Left cardiac atrium (tissue), 4 donors: Measurements from ENCODE around the gene RAB38. TPM values are rescaled to one million over a fixed set of nuclear protein-coding genes. Genes with fewer than 3 reads are reported as not detected.

Experiments
- ATAC-seq, 2 donors: fragments of 200-7000 bp; cut with Tn5 transposase; one replicate each; pipeline ENCODE4 v1.9.1; 2020; ENCODE audit warnings: mild to moderate bottlenecking in 2 of 2, moderate library complexity in 2 of 2
- DNase-seq: peaks from one replicate; pipeline ENCODE4 v3.0.0-alpha.2; 2020
- intact Hi-C, 2 donors: fragments of 100-400 bp; cut with DNase I; formaldehyde crosslinking; loops; one replicate each; pipeline versions ENCODE4 v1.14.1 to v1.15.1; 2022 to 2023
- total RNA-seq, 2 donors: library from RNA; stranded (reverse); fragmentation: NEBNext Ultra II Directional; extraction: Animal tissue kit (Norgen Biotek cat#: 25700); gene quantifications; one replicate each; pipeline ENCODE4 v1.2.1, GENCODE V29; 2021
- donor health status: DM: no; HTN: yes; CAD: no.
- donor health status: DM: no; HTN: yes; CAD: no; lungs with severe emphysema.
- donor health status: DM: yes; HTN: yes; CAD: no.
- donor health status: Dilated cardiomyopathy.

Gene RAB38
- total RNA-seq, 2 donors from 2014 or later, result 1.1 to 2.2 TPM

- no peak for ATAC-seq
- intact Hi-C loops, result no loop called here
- DNase-seq, result no peak
Observed at GRCh38 chr11:88114486-88115045, 60.7 kb downstream of the RAB38 start.

GRCh38 chr11:88106666-88107065 is 68.6 kb downstream of the RAB38 start:
- ATAC-seq, result no peak
- intact Hi-C loops, result no loop called here
- DNase-seq, result no peak

- intact Hi-C loops, result no loop called here
- ATAC-seq (no peak), DNase-seq (no peak)
Observed at GRCh38 chr11:88105951-88106350, 69.3 kb downstream of the RAB38 start.

GRCh38 chr11:88105526-88105925 is 69.7 kb downstream of the RAB38 start:
- DNase-seq, result no peak
- intact Hi-C loops, result no loop called here
- ATAC-seq, result no peak

GRCh38 chr11:88104408-88104807 is 70.8 kb downstream of the RAB38 start:
- no peak for DNase-seq
- intact Hi-C loops, result no loop called here
- no peak for ATAC-seq

GRCh38 chr11:88103337-88104206 is 71.7 kb downstream of the RAB38 start:
- intact Hi-C loops, result no loop called here
- DNase-seq, result no peak
- ATAC-seq, result no peak

GRCh38 chr11:88102598-88102934 is 72.7 kb downstream of the RAB38 start:
- DNase-seq (no peak), ATAC-seq (peak in 1 of 2 donors; percentile 41)
- intact Hi-C loops, result no loop called here

- no peak for DNase-seq
- no peak for ATAC-seq
- intact Hi-C loops, result no loop called here
Observed at GRCh38 chr11:88101881-88102597, 73.2 kb downstream of the RAB38 start.

GRCh38 chr11:88100151-88100550 is 75.1 kb downstream of the RAB38 start:
- intact Hi-C loops, result no loop called here
- DNase-seq, result no peak
- no peak for ATAC-seq

GRCh38 chr11:88098289-88098688 is 77.0 kb downstream of the RAB38 start:
- intact Hi-C loops, result no loop called here
- ATAC-seq (no peak), DNase-seq (no peak)

GRCh38 chr11:88089134-88089533 is 86.1 kb downstream of the RAB38 start:
- intact Hi-C loops, result no loop called here
- no peak for ATAC-seq
- DNase-seq, result no peak

GRCh38 chr11:88087337-88087736 is 87.9 kb downstream of the RAB38 start:
- DNase-seq (no peak), ATAC-seq (no peak)
- intact Hi-C loops, result no loop called here

- DNase-seq (no peak), ATAC-seq (no peak)
- intact Hi-C loops, result no loop called here
Observed at GRCh38 chr11:88086297-88086696, 88.9 kb downstream of the RAB38 start.

- ATAC-seq, result no peak
- no peak for DNase-seq
- intact Hi-C loops, result no loop called here
Observed at GRCh38 chr11:88070437-88070836, 104.8 kb downstream of the RAB38 start.

GRCh38 chr11:88068848-88069554 is 106.2 kb downstream of the RAB38 start:
- no peak for DNase-seq
- intact Hi-C loops, result no loop called here
- ATAC-seq, result no peak

GRCh38 chr11:88066090-88066489 is 109.2 kb downstream of the RAB38 start:
- no peak for DNase-seq
- intact Hi-C loops, result no loop called here
- ATAC-seq, result no peak

GRCh38 chr11:88064097-88064705 is 111.0 kb downstream of the RAB38 start:
- intact Hi-C loops, result no loop called here
- no peak for ATAC-seq
- no peak for DNase-seq
